ENCODE results near the gene NASP.

The NASP gene

DNA sequence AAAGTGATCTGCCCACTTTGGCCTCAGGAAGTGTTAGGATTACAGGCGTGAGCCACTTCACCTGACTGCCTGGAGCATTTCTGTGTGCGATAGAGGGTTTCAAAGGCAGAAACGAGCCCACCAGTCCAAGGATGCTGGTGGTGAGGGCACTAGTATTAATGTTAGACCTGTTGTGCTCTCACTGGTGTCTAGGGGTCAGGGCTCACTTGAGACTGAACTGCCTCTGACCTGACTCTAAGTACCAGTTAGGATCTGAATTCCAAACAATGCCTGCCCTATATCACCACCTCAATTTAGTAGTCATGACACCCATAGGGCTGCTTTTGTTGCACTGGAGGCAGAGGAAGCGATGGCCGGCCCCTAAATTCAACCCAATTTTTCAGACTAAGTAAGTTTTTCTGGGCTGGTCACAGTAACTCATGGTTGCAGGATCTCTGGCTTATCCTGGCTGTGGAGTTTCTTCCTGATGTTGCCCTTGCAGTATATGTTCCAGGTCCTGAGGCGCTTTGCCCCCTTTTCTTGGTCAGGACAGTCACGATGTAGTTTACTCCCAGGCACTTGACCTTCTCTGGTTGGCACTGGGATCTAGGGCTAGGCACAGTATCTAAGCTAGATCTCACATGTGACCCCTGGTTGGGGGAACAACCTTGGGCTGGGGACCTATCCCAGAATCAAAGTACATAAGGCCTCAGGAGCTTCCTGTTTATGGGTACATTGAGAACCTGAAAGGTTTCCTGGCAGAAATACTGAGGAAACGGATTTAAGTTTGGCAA is 35.5 kb downstream of the NASP start:
- peak overlapping the region; percentile 9 for H3K27ac Mint-ChIP-seq
- no peaks in the 10 kb centered on the region for H3K27me3 Mint-ChIP-seq
- H3K4me3 Mint-ChIP-seq: no peak overlapping the region
- H3K9me3 Mint-ChIP-seq: no peaks in the 10 kb centered on the region
- ATAC-seq (replicated peaks): no peak
- DNase-seq: no peak
- H3K4me1 Mint-ChIP-seq: peaks cover 17 to 33% of the 10 kb centered on the region in 2 donors
- peaks cover 50 to 66% of the 10 kb centered on the region in 2 donors for H3K36me3 Mint-ChIP-seq

DNA sequence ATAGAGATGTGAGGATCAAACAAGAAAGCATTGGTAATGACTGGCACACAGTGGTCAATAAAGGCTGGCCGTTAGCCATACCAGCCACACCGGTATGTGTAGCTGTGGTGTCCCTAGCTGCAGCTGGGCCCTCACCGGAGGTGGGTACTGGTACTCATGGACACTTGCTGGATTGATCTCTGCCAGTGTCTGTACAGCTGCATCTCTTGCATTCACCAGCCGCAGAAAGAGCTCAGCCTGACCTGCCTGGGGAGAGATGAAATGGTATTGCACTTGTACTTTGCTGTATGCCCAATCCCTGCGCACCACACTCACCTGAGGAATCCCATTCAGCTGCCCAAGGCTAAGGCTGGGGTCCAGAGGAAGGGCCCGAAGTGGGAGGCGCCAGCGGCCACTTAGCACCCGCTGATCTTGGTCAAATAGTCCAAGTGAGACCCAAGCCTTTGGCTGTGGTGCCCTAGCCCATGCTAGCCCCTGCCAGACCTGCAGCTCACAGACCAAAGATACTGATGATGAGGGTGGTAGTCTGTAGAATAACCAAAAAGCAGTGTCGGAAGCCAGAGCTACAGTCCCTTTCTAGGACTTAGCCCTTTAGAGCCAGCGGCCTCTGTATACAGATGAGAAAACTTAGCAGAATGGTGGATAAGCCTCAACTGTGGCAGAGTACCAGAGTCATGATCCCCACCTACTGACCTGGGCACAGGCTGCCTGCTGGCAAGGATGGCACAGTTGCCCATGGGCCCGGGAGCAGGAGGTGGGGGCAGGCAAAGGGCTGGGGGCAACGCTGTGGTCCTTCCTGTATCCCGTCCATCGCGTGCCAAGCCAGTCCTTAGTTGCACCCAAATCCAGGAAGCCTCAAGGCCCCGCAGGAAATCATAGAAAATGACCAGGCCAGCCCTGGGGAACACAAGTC is 37.0 kb downstream of the NASP start:
- Mint-ChIP-seq H3K27ac (peak overlapping the region; percentile 91), H3K9me3 (no peaks in the 10 kb centered on the region), H3K36me3 (peaks cover 42 to 63% of the 10 kb centered on the region in 2 donors), H3K4me3 (no peak overlapping the region), H3K4me1 (peaks cover 11 to 18% of the 10 kb centered on the region in 2 donors), H3K27me3 (no peaks in the 10 kb centered on the region)
- DNase-seq: no peak
- peak; percentile 3 to 21 for ATAC-seq (replicated peaks)

GRCh38 chr1:45621501-45621836 is 37.6 kb downstream of the NASP start:
- Mint-ChIP-seq H3K36me3 (peaks cover 42 to 60% of the 10 kb centered on the region in 2 donors), H3K27me3 (no peaks in the 10 kb centered on the region), H3K27ac (peak overlapping the region; percentile 65), H3K4me1 (peaks cover 7 to 12% of the 10 kb centered on the region in 2 donors), H3K9me3 (no peaks in the 10 kb centered on the region), H3K4me3 (no peak overlapping the region)
- ATAC-seq (replicated peaks) (peak; percentile 25 to 31), DNase-seq (no peak)

DNA sequence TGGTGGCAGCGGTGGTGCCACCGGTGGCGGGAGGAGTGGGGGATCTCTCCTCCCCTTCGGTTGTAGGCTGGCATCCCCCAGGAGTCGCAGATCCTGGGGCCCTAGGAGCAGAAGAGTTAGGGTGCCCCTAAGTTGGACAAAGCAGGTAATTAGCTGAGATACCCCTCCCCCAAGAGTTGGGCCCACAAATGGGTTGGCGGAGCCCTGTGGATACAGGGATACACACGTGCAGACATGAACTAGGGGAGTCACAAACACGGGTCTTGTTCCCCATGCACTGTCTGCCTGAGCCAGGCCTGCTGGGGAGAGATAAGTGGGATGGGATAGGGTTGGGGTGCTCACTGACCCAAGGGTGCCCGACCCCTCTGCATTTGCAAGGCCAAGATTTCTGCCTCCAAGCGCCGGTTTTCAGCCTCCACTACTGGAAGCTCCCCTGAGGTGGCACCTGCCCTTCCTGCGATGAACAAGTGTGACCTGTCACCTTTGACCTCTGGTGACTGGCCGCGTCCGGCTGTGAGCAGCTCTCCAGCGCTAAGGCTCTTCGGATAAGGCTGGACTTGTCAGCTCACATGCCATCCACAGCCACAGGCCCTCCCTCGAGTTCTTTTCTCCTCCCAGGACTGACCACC is 38.2 kb downstream of the NASP start:
- Mint-ChIP-seq H3K36me3 (peaks cover 42 to 58% of the 10 kb centered on the region in 2 donors), H3K27me3 (no peaks in the 10 kb centered on the region), H3K9me3 (no peaks in the 10 kb centered on the region), H3K27ac (peak overlapping the region; percentile 65), H3K4me1 (peaks cover 7 to 12% of the 10 kb centered on the region in 2 donors), H3K4me3 (peak overlapping the region in 1 of 2 donors; percentile 13)
- ATAC-seq (replicated peaks) (peak; percentile 5 to 13), DNase-seq (no peak)

GRCh38 chr1:45622524-45623394 is 38.9 kb downstream of the NASP start:
- Mint-ChIP-seq H3K4me1 (peaks cover 5 to 12% of the 10 kb centered on the region in 2 donors), H3K4me3 (no peak overlapping the region), H3K27me3 (no peaks in the 10 kb centered on the region), H3K36me3 (peaks cover 41 to 57% of the 10 kb centered on the region in 2 donors), H3K9me3 (no peaks in the 10 kb centered on the region), H3K27ac (peak overlapping the region; percentile 47)
- DNase-seq: no peak
- no peak for ATAC-seq (replicated peaks)

DNA sequence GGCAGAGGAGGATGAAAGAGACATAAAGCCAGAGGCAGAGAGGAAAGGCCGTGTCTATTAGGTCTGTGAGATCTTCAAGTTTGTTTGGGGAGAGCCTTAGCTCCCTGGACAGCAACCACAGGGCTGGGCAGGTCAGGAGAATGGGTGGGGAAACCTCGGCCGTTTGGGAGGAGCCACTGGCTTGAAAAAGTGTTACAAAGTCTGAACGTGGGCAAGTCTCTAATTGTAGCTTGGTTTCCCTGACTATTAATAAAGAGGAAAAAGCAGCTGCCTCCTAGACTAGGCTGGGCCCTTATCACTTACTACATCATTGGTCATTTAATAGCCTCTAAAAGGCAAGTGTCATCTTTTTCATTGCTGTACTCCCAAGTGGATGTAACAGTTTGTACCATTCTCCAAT is 40.1 kb downstream of the NASP start, which contains the start of gene CCDC17:
Gene CCDC17 (minus strand): TSS at position 83 of the 400 bp plus-strand sequence. CDS start 145 bp downstream, outside the sequence.
- no peaks in the 10 kb centered on the region for H3K27me3 Mint-ChIP-seq
- H3K36me3 Mint-ChIP-seq: peaks cover 36 to 54% of the 10 kb centered on the region in 2 donors
- peaks cover 5 to 12% of the 10 kb centered on the region in 2 donors for H3K4me1 Mint-ChIP-seq
- ATAC-seq (replicated peaks) (no peak), DNase-seq (no peak)
- H3K9me3 Mint-ChIP-seq: no peaks in the 10 kb centered on the region
- H3K27ac Mint-ChIP-seq: peak within 1 kb of the TSS; percentile 60
- H3K4me3 Mint-ChIP-seq: no peak within 1 kb of the TSS

DNA sequence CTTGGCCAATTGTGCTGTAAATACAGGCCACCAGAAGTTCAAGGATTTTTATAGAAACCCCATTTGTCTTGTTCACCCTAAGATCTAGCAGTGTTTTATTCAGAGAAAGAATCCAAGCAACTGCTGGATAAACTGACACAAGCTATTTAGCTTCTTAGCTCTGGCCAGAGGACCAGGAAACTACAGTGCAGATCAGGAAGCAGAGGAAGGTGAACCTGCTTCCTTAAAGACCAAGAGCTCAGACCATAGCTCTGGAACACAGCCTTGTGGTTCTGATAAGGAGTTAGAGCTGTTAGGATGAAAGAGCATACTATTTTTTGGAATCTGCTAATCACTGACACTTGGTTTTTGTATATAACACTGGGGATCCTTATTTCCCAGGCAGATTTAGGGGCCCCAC is 45.2 kb downstream of the NASP start:
- no peaks in the 10 kb centered on the region for H3K27me3 Mint-ChIP-seq
- H3K4me3 Mint-ChIP-seq: no peak overlapping the region
- ATAC-seq (replicated peaks) (no peak), DNase-seq (no peak)
- H3K36me3 Mint-ChIP-seq: peaks cover 41 to 53% of the 10 kb centered on the region in 2 donors
- H3K4me1 Mint-ChIP-seq: no peaks in the 10 kb centered on the region
- no peak overlapping the region for H3K27ac Mint-ChIP-seq
- no peaks in the 10 kb centered on the region for H3K9me3 Mint-ChIP-seq

DNA sequence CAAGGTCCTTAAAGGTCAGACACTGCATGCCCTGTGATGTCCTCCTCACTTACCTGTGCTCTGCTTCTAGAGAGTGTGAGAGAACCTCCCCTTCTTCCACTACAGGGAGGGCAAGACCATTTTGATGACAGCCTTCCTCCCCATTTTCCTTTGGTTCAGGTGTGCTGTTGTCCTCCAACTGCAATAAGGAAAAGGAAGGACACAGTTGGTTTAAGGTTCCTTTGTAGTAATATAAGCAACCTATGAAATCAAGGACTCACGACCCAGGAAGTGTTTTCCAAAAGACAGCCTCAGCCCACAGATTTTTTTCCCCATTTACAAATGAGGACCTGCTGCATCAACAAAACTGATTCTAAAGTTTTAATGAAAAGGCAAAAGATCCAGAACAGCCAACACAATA is 46.6 kb downstream of the NASP start:
- H3K36me3 Mint-ChIP-seq: peaks cover 42% of the 10 kb centered on the region in 2 donors
- no peak overlapping the region for H3K4me3 Mint-ChIP-seq
- H3K4me1 Mint-ChIP-seq: no peaks in the 10 kb centered on the region
- H3K27ac Mint-ChIP-seq: no peak overlapping the region
- DNase-seq: no peak
- H3K27me3 Mint-ChIP-seq: no peaks in the 10 kb centered on the region
- no peaks in the 10 kb centered on the region for H3K9me3 Mint-ChIP-seq
- no peak for ATAC-seq (replicated peaks)

DNA sequence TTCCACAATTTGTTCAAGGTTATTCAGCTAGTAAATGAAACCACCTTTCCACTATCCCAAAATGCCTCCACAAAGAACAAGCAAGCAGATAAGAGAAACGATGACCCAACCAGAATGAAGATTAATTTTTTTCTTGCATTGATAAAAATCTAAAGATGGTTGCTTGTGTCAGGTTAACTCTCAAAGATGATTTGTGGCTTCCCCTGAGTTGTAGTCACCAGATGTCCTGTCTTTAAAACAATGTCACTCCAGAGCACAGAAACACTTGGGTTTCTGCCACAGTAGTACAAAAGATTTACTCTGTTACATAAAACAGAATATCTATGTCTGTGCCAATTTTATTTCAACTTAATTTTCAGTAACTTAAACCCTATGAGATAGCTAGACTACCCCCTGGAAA is 51.4 kb downstream of the NASP start:
- no peaks in the 10 kb centered on the region for H3K27me3 Mint-ChIP-seq
- no peaks in the 10 kb centered on the region for H3K9me3 Mint-ChIP-seq
- no peak overlapping the region for H3K4me3 Mint-ChIP-seq
- H3K36me3 Mint-ChIP-seq: peaks cover 22% of the 10 kb centered on the region in 2 donors
- H3K4me1 Mint-ChIP-seq: no peaks in the 10 kb centered on the region
- no peak for ATAC-seq (replicated peaks)
- no peak for DNase-seq
- no peak overlapping the region for H3K27ac Mint-ChIP-seq

DNA sequence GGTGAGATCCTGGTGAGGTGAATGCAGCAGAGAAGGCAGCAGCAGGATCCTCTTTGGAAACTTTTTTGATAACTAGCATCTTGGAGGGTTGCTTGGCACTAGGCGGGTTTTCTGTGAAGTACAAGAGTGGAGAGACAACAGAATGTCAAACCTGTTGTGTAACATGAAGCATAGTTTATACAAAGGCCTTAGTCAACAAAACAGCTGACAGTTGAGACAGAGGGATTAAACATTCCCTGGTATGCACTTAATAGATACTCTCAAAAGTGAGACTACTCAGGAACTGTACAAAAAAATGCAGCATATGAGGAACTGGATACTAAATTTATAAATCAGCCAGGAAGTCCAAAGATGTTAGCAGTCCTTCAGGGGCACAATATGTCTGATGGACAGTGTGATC is 56.5 kb downstream of the NASP start:
- no peaks in the 10 kb centered on the region for H3K27me3 Mint-ChIP-seq
- ATAC-seq (replicated peaks) (no peak), DNase-seq (no peak)
- H3K9me3 Mint-ChIP-seq: no peaks in the 10 kb centered on the region
- H3K4me1 Mint-ChIP-seq: peaks cover 2 to 12% of the 10 kb centered on the region in 2 donors
- H3K27ac Mint-ChIP-seq: no peak overlapping the region
- H3K36me3 Mint-ChIP-seq: peaks cover 19 to 27% of the 10 kb centered on the region in 2 donors
- H3K4me3 Mint-ChIP-seq: no peak overlapping the region

DNA sequence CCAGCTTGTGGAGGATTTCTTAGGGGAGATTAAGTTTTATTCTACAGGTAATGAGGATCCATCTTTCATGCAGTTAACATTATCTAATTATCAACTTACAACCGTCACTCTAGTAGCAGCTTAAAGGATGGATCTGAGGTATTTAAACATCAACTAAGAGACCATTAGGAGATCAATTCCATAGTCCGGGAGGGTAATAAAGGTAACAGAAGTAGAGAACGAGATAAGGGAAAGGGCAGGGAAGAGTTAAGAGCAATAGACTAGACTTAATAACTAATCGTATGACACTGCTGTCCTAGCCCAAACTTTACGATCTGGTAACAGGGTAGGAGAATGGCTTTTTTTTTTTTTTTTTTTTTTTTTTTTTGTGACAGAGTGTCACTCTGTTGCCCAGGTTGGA is 59.5 kb downstream of the NASP start:
- Mint-ChIP-seq H3K27ac (no peak overlapping the region), H3K27me3 (no peaks in the 10 kb centered on the region), H3K4me3 (no peak overlapping the region), H3K9me3 (no peaks in the 10 kb centered on the region), H3K36me3 (peaks cover 38 to 47% of the 10 kb centered on the region in 2 donors), H3K4me1 (peaks cover 8 to 31% of the 10 kb centered on the region in 2 donors)
- DNase-seq (no peak), ATAC-seq (replicated peaks) (no peak)

DNA sequence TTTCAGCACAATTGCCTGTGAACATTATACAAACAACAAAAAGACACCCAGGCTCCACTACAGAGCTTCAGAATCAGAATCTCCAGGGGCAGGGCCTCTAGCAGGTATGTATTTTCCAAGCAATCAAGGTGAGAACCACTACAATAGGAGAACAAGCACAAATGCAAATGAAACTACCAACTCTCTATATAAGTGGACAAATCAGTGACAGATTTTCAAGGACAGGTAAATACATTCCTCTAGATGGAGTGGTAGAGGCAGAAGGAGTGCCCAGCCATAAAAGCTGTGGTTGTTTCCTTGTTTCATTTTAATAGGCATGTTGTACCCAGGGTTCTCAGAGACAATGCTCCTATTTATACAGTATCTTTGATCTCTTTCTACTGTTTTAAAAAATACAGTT is 60.1 kb downstream of the NASP start:
- peaks cover 40 to 49% of the 10 kb centered on the region in 2 donors for H3K36me3 Mint-ChIP-seq
- H3K9me3 Mint-ChIP-seq: no peaks in the 10 kb centered on the region
- DNase-seq: no peak
- ATAC-seq (replicated peaks): no peak
- H3K27me3 Mint-ChIP-seq: no peaks in the 10 kb centered on the region
- no peak overlapping the region for H3K4me3 Mint-ChIP-seq
- no peak overlapping the region for H3K27ac Mint-ChIP-seq
- peaks cover 10 to 33% of the 10 kb centered on the region in 2 donors for H3K4me1 Mint-ChIP-seq

GRCh38 chr1:45644661-45645060 is 60.8 kb downstream of the NASP start:
- Mint-ChIP-seq H3K27ac (no peak overlapping the region), H3K4me1 (peaks cover 10 to 33% of the 10 kb centered on the region in 2 donors), H3K36me3 (peaks cover 40 to 49% of the 10 kb centered on the region in 2 donors), H3K9me3 (no peaks in the 10 kb centered on the region), H3K4me3 (no peak overlapping the region), H3K27me3 (no peaks in the 10 kb centered on the region)
- DNase-seq (no peak), ATAC-seq (replicated peaks) (peak; percentile 23)
